Endothelial cell of umbilical vein (primary cell): ENCODE measurements around the gene ACP5.

Experiments
- EZH2 ChIP-seq: IDR thresholded peaks from 2 replicates; pipeline ENCODE4 v1.6.1; 2012; ENCODE audit warnings: borderline replicate concordance, low read depth, mild to moderate bottlenecking, moderate library complexity, low read length, inconsistent platforms; ENCODE audit not compliant: severe bottlenecking
- POLR2A ChIP-seq: IDR thresholded peaks from 2 replicates; pipeline ENCODE4 v1.6.1; 2012; ENCODE audit warnings: low read depth, mild to moderate bottlenecking, control low read depth, low read length
- POLR2AphosphoS5 ChIP-seq: IDR thresholded peaks from 2 replicates; pipeline ENCODE4 v1.6.1; 2012; ENCODE audit warnings: low read depth, mild to moderate bottlenecking, control low read depth, low read length, moderate library complexity; ENCODE audit not compliant: insufficient read depth
- TF ChIP-seq, protein P1 (sequence below), 2 donors: IDR thresholded peaks; 1 replicate in 1 of 2; 2 replicates in 1 of 2; pipeline ENCODE4 v1.5.1; 2011; ENCODE audit warnings: low read length in 2 of 2, mild to moderate bottlenecking in 2 of 2, moderate library complexity in 2 of 2, control low read depth in 1 of 2, inconsistent platforms in 1 of 2, low read depth in 1 of 2; ENCODE audit not compliant: insufficient read depth in 1 of 2; ENCODE audit errors: extremely low read depth in 1 of 2

DNA sequence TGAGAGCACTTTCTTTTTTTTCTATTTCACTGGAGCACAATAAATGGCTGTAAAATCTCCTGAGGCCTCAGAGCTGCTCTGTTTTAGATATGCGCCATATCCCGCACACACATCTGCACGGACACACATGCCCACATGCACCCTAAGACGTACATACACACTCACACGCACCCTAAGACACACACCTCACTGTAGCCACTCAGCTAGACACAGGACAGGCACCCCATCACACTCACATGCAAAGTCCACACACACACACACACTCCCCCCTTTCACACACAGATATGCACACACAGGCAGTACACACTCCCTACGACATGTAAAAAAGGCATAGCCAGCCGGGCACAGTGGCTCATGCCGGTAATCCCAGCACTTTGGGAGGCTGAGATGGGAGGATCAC lies 27.2 kb downstream of the ACP5 start:
- TF ChIP-seq POLR2AphosphoS5 (no peak), POLR2A (no peak), EZH2 (no peak)
- TF ChIP-seq, protein P1, sequence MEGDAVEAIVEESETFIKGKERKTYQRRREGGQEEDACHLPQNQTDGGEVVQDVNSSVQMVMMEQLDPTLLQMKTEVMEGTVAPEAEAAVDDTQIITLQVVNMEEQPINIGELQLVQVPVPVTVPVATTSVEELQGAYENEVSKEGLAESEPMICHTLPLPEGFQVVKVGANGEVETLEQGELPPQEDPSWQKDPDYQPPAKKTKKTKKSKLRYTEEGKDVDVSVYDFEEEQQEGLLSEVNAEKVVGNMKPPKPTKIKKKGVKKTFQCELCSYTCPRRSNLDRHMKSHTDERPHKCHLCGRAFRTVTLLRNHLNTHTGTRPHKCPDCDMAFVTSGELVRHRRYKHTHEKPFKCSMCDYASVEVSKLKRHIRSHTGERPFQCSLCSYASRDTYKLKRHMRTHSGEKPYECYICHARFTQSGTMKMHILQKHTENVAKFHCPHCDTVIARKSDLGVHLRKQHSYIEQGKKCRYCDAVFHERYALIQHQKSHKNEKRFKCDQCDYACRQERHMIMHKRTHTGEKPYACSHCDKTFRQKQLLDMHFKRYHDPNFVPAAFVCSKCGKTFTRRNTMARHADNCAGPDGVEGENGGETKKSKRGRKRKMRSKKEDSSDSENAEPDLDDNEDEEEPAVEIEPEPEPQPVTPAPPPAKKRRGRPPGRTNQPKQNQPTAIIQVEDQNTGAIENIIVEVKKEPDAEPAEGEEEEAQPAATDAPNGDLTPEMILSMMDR (IDR thresholded peaks at IDR 0.05; ENCODE audit: extremely low read depth in 1 of 2, insufficient read depth in 1 of 2, low read depth in 1 of 2, low read length in 2 of 2): no peak
